ENCODE data around the gene TAOK1. TPM values are rescaled to one million over a fixed set of nuclear protein-coding genes. Genes with fewer than 3 reads are reported as not detected.
"Not testable (repeated sequence)": the region's sequence is repeated elsewhere in the genome, so short reads cannot be mapped to it uniquely, and the experiment has no call there.

TAOK1 gene
- 41.9 and 47.9 TPM in 2 replicates for total RNA-seq

GRCh38 chr17:29389982-29390850, at the start of gene TAOK1:
Gene TAOK1, plus strand, starts transcription at chr17:29390363. Its CDS starts 61,186 bp downstream, at chr17:29451549.
- Mint-ChIP-seq H3K4me3 (ENCODE audit: low read depth) (peak within 1 kb of the TSS; percentile 96), H3K27me3 (ENCODE audit: low read depth) (no peaks in the 10 kb centered on the region), H3K9me3 (no peaks in the 10 kb centered on the region), H3K36me3 (ENCODE audit: low read depth) (peaks cover 22% of the 10 kb centered on the region), H3K27ac (peak within 1 kb of the TSS; percentile 89), H3K4me1 (ENCODE audit: low read depth) (peaks cover 28% of the 10 kb centered on the region)
- intact Hi-C loops (cut with micrococcal nuclease), result loop anchor here (5.0 kb wide), 2 partner anchors 98 to 177 kb away; partner anchors contain the start of genes ABHD15, NUFIP2 and TP53I13
- peak; percentile 97 for DNase-seq (ENCODE audit: low spot score)

- Mint-ChIP-seq H3K36me3 (ENCODE audit: low read depth) (no peaks in the 10 kb centered on the region), H3K27ac (no peak overlapping the region), H3K4me1 (ENCODE audit: low read depth) (no peaks in the 10 kb centered on the region), H3K4me3 (ENCODE audit: low read depth) (no peak overlapping the region), H3K27me3 (ENCODE audit: low read depth) (peaks cover 16% of the 10 kb centered on the region), H3K9me3 (no peaks in the 10 kb centered on the region)
- no peak for DNase-seq (ENCODE audit: low spot score)
- intact Hi-C loops (cut with micrococcal nuclease), result no loop called here
Measured at GRCh38 chr17:29341726-29342125, 48.4 kb upstream of the TAOK1 start.

GRCh38 chr17:29342158-29342765, 47.9 kb upstream of the TAOK1 start:
- DNase-seq (ENCODE audit: low spot score), result no peak
- intact Hi-C loops (cut with micrococcal nuclease), result no loop called here
- H3K27me3 Mint-ChIP-seq (ENCODE audit: low read depth), result peaks cover 16% of the 10 kb centered on the region
- H3K9me3 Mint-ChIP-seq, result no peaks in the 10 kb centered on the region
- H3K4me3 Mint-ChIP-seq (ENCODE audit: low read depth), result no peak overlapping the region
- no peaks in the 10 kb centered on the region for H3K4me1 Mint-ChIP-seq (ENCODE audit: low read depth)
- no peaks in the 10 kb centered on the region for H3K36me3 Mint-ChIP-seq (ENCODE audit: low read depth)
- no peak overlapping the region for H3K27ac Mint-ChIP-seq

GRCh38 chr17:29344201-29344856, 45.8 kb upstream of the TAOK1 start:
- DNase-seq (ENCODE audit: low spot score), result no peak
- Mint-ChIP-seq H3K27ac (no peak overlapping the region), H3K27me3 (ENCODE audit: low read depth) (peaks cover 18% of the 10 kb centered on the region), H3K4me1 (ENCODE audit: low read depth) (no peaks in the 10 kb centered on the region), H3K36me3 (ENCODE audit: low read depth) (no peaks in the 10 kb centered on the region), H3K4me3 (ENCODE audit: low read depth) (no peak overlapping the region), H3K9me3 (no peaks in the 10 kb centered on the region)
- intact Hi-C loops (cut with micrococcal nuclease), result no loop called here

GRCh38 chr17:29345066-29345465, 45.1 kb upstream of the TAOK1 start:
- Mint-ChIP-seq H3K27ac (no peak overlapping the region), H3K4me1 (ENCODE audit: low read depth) (no peaks in the 10 kb centered on the region), H3K27me3 (ENCODE audit: low read depth) (peaks cover 19% of the 10 kb centered on the region), H3K9me3 (no peaks in the 10 kb centered on the region), H3K36me3 (ENCODE audit: low read depth) (no peaks in the 10 kb centered on the region), H3K4me3 (ENCODE audit: low read depth) (no peak overlapping the region)
- no peak for DNase-seq (ENCODE audit: low spot score)
- intact Hi-C loops (cut with micrococcal nuclease), result no loop called here

GRCh38 chr17:29345470-29345869, 44.7 kb upstream of the TAOK1 start:
- DNase-seq (ENCODE audit: low spot score); H3K4me1 Mint-ChIP-seq (ENCODE audit: low read depth); H3K4me3 Mint-ChIP-seq (ENCODE audit: low read depth); intact Hi-C loops (cut with micrococcal nuclease); H3K9me3 Mint-ChIP-seq; H3K27ac Mint-ChIP-seq; H3K36me3 Mint-ChIP-seq (ENCODE audit: low read depth): not testable (repeated sequence)
- peaks cover 19% of the 10 kb centered on the region for H3K27me3 Mint-ChIP-seq (ENCODE audit: low read depth)

GRCh38 chr17:29346462-29346861, 43.7 kb upstream of the TAOK1 start:
- Mint-ChIP-seq H3K9me3 (no peaks in the 10 kb centered on the region), H3K27ac (no peak overlapping the region), H3K27me3 (ENCODE audit: low read depth) (peaks cover 15% of the 10 kb centered on the region), H3K4me3 (ENCODE audit: low read depth) (no peak overlapping the region), H3K4me1 (ENCODE audit: low read depth) (no peaks in the 10 kb centered on the region), H3K36me3 (ENCODE audit: low read depth) (no peaks in the 10 kb centered on the region)
- no peak for DNase-seq (ENCODE audit: low spot score)
- intact Hi-C loops (cut with micrococcal nuclease), result no loop called here

GRCh38 chr17:29347831-29348629, 42.1 kb upstream of the TAOK1 start:
- H3K27me3 Mint-ChIP-seq (ENCODE audit: low read depth), result peaks cover 14% of the 10 kb centered on the region
- H3K9me3 Mint-ChIP-seq, result no peaks in the 10 kb centered on the region
- H3K4me1 Mint-ChIP-seq (ENCODE audit: low read depth), result no peaks in the 10 kb centered on the region
- intact Hi-C loops (cut with micrococcal nuclease), result no loop called here
- no peak for DNase-seq (ENCODE audit: low spot score)
- no peak overlapping the region for H3K4me3 Mint-ChIP-seq (ENCODE audit: low read depth)
- H3K27ac Mint-ChIP-seq, result no peak overlapping the region
- H3K36me3 Mint-ChIP-seq (ENCODE audit: low read depth), result no peaks in the 10 kb centered on the region

- no peaks in the 10 kb centered on the region for H3K4me1 Mint-ChIP-seq (ENCODE audit: low read depth)
Measured at GRCh38 chr17:29349409-29349808, 40.8 kb upstream of the TAOK1 start.

GRCh38 chr17:29352146-29352545, 38.0 kb upstream of the TAOK1 start:
- no peak for DNase-seq (ENCODE audit: low spot score)
- Mint-ChIP-seq H3K4me1 (ENCODE audit: low read depth) (no peaks in the 10 kb centered on the region), H3K9me3 (no peaks in the 10 kb centered on the region), H3K27me3 (ENCODE audit: low read depth) (peaks cover 6% of the 10 kb centered on the region), H3K36me3 (ENCODE audit: low read depth) (no peaks in the 10 kb centered on the region), H3K4me3 (ENCODE audit: low read depth) (no peak overlapping the region), H3K27ac (no peak overlapping the region)
- intact Hi-C loops (cut with micrococcal nuclease), result no loop called here

More at GRCh38 chr17:29349409-29349808, 40.8 kb upstream of the TAOK1 start:
- H3K4me3 Mint-ChIP-seq (ENCODE audit: low read depth), result no peak overlapping the region
- H3K27ac Mint-ChIP-seq, result no peak overlapping the region
- H3K36me3 Mint-ChIP-seq (ENCODE audit: low read depth), result no peaks in the 10 kb centered on the region
- H3K27me3 Mint-ChIP-seq (ENCODE audit: low read depth), result peaks cover 10% of the 10 kb centered on the region
- H3K9me3 Mint-ChIP-seq, result no peaks in the 10 kb centered on the region
- DNase-seq (ENCODE audit: low spot score), result no peak
- intact Hi-C loops (cut with micrococcal nuclease), result no loop called here

- H3K27ac Mint-ChIP-seq, result no peak overlapping the region
- no peaks in the 10 kb centered on the region for H3K27me3 Mint-ChIP-seq (ENCODE audit: low read depth)
- intact Hi-C loops (cut with micrococcal nuclease), result no loop called here
- peaks cover 11% of the 10 kb centered on the region for H3K4me1 Mint-ChIP-seq (ENCODE audit: low read depth)
- no peaks in the 10 kb centered on the region for H3K36me3 Mint-ChIP-seq (ENCODE audit: low read depth)
- H3K4me3 Mint-ChIP-seq (ENCODE audit: low read depth), result no peak overlapping the region
- H3K9me3 Mint-ChIP-seq, result no peaks in the 10 kb centered on the region
- no peak for DNase-seq (ENCODE audit: low spot score)
Measured at GRCh38 chr17:29357232-29357631, 32.9 kb upstream of the TAOK1 start.

GRCh38 chr17:29357821-29358232, 32.3 kb upstream of the TAOK1 start:
- intact Hi-C loops (cut with micrococcal nuclease), result no loop called here
- DNase-seq (ENCODE audit: low spot score), result no peak
- no peaks in the 10 kb centered on the region for H3K9me3 Mint-ChIP-seq
- H3K4me1 Mint-ChIP-seq (ENCODE audit: low read depth), result peaks cover 11% of the 10 kb centered on the region
- no peak overlapping the region for H3K4me3 Mint-ChIP-seq (ENCODE audit: low read depth)
- H3K27me3 Mint-ChIP-seq (ENCODE audit: low read depth), result no peaks in the 10 kb centered on the region
- no peaks in the 10 kb centered on the region for H3K36me3 Mint-ChIP-seq (ENCODE audit: low read depth)
- no peak overlapping the region for H3K27ac Mint-ChIP-seq
